Spleen (tissue), 7 donors: ENCODE results near the gene NFASC.

ENCODE experiments used
- POLR2A ChIP-seq, 3 donors: fragments of 450-650 bp; IDR thresholded peaks; one replicate each; pipeline ENCODE4 v1.5.1; 2017; ENCODE audit warnings: antibody characterized with exemption in 3 of 3, mild to moderate bottlenecking in 1 of 3
- TF ChIP-seq, protein P1 (sequence below), 11 experiments: fragments of 200-600 bp in 7 of 11; fragments of 450-650 bp in 4 of 11; sonication (generic) in 4 of 11; IDR thresholded peaks in 8 of 11; conservative IDR thresholded peaks in 3 of 11; 1 replicate in 7 of 11; 2 replicates in 4 of 11; pipeline versions ENCODE4 v1.4.0 to v1.8.0; 2016 to 2021; ENCODE audit warnings: antibody characterized with exemption in 11 of 11, inconsistent platforms in 4 of 11, mild to moderate bottlenecking in 1 of 11
- donor health status: DM: no; HTN: no; CAD: no; lungs with moderate emphysema.
- donor health status: DM: no; HTN: no; CAD: no.
- donor health status: DM: no; HTN: no; CAD: no.

- TF ChIP-seq, protein P1, sequence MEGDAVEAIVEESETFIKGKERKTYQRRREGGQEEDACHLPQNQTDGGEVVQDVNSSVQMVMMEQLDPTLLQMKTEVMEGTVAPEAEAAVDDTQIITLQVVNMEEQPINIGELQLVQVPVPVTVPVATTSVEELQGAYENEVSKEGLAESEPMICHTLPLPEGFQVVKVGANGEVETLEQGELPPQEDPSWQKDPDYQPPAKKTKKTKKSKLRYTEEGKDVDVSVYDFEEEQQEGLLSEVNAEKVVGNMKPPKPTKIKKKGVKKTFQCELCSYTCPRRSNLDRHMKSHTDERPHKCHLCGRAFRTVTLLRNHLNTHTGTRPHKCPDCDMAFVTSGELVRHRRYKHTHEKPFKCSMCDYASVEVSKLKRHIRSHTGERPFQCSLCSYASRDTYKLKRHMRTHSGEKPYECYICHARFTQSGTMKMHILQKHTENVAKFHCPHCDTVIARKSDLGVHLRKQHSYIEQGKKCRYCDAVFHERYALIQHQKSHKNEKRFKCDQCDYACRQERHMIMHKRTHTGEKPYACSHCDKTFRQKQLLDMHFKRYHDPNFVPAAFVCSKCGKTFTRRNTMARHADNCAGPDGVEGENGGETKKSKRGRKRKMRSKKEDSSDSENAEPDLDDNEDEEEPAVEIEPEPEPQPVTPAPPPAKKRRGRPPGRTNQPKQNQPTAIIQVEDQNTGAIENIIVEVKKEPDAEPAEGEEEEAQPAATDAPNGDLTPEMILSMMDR (IDR thresholded peaks at IDR 0.05 in 8 of 11, conservative IDR thresholded peaks at IDR 0.05 in 3 of 11): no peak
- TF ChIP-seq POLR2A (IDR thresholded peaks at IDR 0.05): no peak
Observed at GRCh38 chr1:205001162-205001561, 130.5 kb downstream of the NFASC start.
